Measurements from ENCODE around the gene MBD4.
"Not testable (repeated sequence)": the region's sequence is repeated elsewhere in the genome, so short reads cannot be mapped to it uniquely, and the experiment has no call there.

The MBD4 gene

DNA sequence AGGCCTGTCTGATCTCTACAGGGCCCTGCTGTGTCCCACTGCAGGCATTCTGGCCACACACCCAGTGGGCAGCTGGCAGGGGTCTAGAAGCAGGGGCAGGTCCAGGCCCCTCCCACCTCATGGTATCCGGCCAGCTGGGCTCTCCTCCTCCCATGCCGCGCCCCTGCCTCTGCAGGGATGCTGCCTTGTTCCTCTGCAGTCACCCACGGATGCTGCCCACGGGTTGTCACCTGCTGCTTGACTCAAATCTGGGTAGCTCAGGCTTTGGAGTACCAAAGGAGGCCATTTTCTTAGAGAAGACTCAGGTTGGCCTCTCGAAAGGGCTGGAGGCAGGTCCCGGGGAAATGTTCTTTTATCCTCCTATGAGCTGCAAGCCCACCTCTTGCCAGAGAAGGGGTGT lies 36.3 kb downstream of the MBD4 start:
- no peak for FAIRE-seq

GRCh38 chr3:129402616-129403015 lies 37.1 kb downstream of the MBD4 start:
- no peak for FAIRE-seq

GRCh38 chr3:129402210-129402609 lies 37.5 kb downstream of the MBD4 start:
- no peak for FAIRE-seq

- no peak for FAIRE-seq
These were observed 39.8 kb downstream of the MBD4 start for GRCh38 chr3:129399895-129400357.

DNA sequence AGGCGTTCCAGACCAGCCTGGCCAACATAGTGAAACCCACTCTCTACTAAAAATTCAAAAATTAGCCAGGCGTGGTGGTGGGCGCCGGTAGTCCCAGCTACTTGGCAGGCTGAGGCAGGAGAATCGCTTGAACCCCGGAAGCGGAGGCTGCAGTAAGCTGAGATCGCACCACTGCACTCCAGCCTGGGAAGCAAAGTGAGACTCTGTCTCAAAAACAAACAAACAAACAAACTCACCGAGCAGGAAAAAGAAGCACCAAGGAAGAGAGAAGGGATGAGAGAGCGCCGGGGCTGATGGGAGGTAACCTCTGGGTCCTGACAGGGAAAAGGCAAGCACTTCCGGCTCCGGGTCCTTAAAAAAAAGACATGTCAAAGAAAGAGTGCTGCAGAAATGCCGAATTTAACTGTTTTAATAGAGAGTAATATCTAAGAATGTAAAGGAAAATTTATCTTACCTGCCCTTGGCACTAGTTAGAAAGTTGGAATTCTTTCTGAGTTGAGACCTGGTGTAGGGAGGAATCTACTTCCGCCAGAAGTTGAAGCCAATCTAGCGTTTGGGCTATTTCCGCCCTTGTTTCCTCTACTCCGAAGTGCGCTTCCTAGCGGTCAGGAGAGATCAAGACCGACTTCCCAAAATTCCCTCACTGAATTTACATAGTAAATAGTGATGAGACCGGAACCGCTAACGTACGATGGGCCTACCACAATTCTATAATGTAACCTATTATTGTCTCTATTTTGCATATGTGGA lies 40.4 kb downstream of the MBD4 start:
- FAIRE-seq, result peak; percentile 97

DNA sequence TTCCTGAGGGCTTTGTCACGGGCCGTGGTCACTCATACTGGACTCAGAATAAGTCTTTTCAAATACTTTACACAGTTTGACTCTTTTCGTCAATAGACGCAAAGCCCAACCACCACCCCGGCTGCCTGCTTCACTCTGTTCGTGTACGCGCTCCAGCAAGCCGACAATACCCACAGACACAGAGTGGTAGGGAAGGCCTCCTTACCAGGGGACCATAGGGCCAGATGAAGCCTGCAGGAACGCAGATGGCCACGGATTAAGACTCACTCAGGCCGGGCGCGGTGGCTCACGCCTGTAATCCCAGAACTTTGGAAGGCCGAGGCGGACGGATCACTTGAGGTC lies 41.0 kb downstream of the MBD4 start:
- no peak for FAIRE-seq

DNA sequence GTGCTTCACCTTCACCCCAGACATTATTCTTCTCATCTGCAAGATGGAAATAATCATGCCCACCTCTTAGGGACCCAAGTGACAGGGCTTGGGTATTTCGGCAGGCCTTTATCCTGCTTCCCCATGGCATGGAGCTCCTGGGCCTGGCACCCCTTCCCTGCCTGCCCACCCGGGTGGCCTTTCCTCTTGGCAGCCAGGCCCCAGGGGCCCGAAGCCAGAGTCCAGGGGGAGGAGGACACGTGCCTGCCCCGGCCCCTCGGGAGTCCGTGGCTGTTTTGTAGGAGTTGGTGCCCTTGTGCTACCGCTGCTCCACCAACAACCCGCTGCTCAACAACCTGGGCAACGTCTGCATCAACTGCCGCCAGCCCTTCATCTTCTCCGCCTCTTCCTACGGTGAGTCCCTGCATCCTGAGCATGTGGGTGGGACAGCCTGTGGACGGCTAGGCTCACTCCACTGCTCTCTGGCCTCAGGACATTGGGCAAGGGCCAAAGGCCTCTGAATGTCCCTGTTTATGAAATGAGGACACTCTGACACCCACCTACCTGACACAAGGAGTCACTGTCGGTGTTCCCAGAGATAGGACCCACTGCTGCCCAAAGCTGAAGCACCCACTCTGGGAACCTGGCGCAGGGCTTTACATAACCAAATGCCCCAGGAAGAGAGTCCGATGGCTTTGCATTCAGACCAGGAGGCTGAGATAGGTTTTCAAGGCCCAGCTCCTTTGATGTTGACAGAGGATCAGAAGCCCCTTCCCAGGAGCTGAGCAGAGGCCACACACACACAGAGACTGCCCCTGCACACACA lies 45.8 kb downstream of the MBD4 start:
- FAIRE-seq, result not testable (repeated sequence)

DNA sequence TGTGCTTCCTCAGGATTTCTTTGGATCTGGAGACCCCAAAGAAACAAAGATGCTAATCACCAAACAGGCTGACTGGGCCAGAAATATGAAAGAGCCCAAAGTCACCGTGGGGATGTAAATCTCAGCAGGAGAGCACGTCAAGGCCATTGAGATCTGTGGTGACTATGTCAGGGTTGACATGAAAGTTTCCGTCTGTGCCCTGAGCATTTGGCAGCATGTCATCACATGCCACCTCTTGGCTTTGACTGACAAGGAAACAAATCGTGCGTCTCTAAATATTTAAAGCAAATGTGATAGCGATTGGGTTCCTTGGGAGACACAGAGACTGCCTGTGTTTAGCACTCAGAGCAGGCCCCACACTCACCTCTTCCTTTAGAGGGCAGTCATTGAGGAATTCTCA lies 46.5 kb downstream of the MBD4 start:
- FAIRE-seq, result no peak

GRCh38 chr3:129392106-129392887 lies 47.5 kb downstream of the MBD4 start:
- not testable (repeated sequence) for FAIRE-seq

DNA sequence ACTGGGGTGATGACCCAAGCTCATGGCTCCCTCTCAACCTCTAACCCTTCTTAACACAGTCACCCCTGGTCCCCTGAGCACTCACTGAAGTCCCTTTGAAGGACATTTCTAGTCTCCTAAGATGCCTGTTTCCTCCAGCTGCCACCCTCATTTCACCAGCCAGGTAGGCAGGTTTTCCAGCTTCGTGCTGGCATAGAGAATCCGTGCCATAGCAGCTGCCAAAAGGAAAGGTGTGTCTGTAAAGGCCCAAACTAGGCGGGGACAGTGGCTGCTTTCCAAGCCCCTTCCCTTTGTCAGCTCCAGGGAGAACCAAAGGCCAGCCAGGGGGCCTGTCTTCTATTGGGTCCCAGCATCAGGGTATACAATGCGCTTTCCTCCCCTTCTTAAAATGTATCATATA lies 48.2 kb downstream of the MBD4 start:
- FAIRE-seq, result not testable (repeated sequence)

DNA sequence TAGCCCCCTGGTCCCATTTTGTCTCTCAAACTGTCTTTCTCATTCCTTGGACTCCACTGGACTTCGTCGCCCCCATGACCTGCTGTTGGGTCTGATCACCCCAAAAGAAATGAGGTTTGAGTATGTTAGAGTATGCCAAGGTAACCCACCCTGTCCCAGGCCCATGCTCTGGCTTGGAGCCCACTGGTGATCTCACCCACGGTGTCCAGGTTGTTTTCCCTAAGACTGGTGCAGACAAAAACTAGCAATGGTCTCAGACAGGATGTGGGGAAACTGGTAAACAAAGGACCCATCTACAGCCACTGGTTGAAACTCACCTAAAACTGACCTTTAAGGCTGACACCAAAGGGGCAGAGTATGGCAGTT lies 50.2 kb downstream of the MBD4 start:
- FAIRE-seq, result no peak

- not testable (repeated sequence) for FAIRE-seq
These were observed 50.8 kb downstream of the MBD4 start for GRCh38 chr3:129388791-129389571.

DNA sequence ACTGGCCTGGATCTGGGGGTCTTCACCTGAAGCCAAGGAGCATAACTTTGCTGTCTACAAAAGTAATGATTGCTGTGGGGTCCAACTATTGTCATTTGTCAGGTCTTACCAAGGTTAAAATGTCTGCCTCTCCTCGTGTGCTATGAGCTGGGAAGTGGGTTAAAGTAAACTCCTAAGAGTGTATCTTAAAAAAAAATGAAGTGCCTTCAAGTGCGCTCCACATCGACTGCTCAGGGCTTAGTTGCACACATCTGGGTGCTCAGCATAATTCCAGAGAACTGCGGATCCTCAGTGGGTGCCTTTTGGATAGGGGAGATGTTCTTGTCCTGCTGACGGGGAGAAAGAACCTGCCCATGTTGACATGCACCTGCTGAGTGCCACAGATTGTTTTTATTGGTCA lies 52.3 kb downstream of the MBD4 start:
- no peak for FAIRE-seq

DNA sequence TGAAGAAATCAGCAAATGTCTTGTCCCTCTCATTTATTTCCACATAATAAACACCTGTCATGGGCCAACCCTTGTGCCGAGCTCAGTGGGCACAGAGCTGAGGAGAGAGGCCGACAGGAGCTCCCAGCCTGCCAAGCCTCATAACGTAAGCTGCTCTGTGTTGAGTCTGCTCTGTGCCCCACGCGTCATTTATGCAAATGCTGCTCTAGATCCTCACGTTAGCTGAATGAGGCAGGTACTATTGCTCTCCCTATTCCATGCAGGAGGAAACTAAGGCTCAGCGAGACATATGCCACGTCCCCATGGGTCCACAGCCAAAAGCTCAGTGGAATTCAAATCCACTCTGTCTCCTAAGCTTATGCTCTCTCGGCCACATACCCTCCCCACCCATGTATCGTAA lies 52.8 kb downstream of the MBD4 start:
- FAIRE-seq, result no peak

GRCh38 chr3:129385507-129385906 lies 54.2 kb downstream of the MBD4 start:
- not testable (repeated sequence) for FAIRE-seq

GRCh38 chr3:129384594-129385323 lies 55.0 kb downstream of the MBD4 start:
- FAIRE-seq, result no peak

DNA sequence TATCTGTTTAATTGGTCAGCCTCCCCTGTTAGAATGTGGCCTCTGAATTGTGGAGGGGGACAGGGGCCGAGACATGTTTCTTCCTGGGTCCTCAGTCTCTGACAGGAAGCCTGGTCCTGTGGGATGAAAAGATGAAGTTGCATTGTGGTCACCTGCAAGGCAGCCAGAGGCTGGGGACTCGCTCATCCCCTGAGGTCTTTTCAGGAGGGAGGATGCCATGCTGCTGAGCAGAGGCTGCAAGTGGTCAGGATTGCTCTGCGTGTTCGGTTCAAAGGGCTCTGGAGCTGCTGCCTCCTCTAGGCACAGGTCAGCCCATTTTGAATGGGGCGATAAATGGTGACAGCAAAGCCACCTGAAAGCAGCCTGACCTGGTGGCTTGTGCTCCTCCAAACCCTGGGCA lies 55.6 kb downstream of the MBD4 start:
- not testable (repeated sequence) for FAIRE-seq

DNA sequence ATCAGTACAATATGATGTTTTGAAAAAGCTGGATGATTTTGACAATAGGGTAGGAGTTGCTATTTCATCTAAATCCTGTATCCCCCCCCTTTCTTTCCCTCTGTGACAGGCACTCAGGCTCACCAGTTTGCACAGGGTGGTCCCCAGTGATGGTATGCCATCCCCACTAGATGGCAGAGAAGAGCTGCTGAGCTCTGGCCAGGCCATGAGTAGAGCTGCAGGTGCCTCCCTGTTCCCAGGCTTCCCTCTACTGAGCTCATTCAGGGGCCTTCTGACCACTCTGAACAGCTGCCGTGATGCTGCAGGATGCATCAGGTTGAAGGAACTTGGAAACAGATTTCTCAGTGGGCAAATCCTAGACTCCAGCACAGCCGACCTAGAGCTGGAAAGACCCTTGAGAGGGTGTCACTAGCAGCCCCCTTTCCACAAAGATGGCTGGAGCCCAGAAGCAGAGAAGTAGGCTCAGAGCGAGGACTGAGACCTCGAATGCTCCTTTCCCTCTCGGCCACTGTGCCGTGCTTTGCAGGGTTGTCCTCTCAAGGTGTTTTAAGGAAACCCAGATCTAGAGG lies 56.4 kb downstream of the MBD4 start:
- no peak for FAIRE-seq

DNA sequence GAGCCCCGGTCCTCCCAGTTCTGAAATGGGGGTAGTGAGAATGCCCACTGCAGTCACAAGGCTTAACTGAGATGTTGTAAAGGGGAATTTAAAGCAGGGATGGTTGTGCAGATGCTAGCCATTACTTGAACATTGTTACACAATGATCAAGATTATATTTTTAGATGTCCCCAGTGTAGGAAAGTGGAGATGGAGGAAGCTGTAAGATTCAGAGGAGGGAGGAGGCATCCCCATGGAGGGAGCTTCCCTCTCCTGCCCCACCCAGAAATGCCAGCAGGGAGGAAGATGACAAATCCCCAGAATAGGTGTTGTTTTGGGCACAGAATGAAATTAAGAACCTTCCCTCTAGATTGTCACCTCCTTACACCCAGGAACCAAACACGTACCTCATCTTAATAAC lies 57.4 kb downstream of the MBD4 start:
- no peak for FAIRE-seq
